K562 (cell line): ENCODE results near the gene PATL2. TPM values are rescaled to one million over a fixed set of nuclear protein-coding genes. Genes with fewer than 3 reads are reported as not detected.

Source experiments
- EP300 ChIP-seq: IDR thresholded peaks from 2 replicates; pipeline ENCODE4 v1.6.1; 2012; ENCODE audit warnings: low read length, improper control_type of control experiment
- MAZ ChIP-seq, 2 experiments: fragments of 450-650 bp in 1 of 2; sonication (generic) in 1 of 2; formaldehyde crosslinking; IDR thresholded peaks in 1 of 2; conservative IDR thresholded peaks in 1 of 2; 2 replicates each; pipeline versions ENCODE4 v1.4.0 to v1.5.0; 2020; ENCODE audit warnings: mild to moderate bottlenecking in 1 of 2, missing genetic modification reagents in 1 of 2
- SMAD3 ChIP-seq: fragments of 450-650 bp; formaldehyde crosslinking; conservative IDR thresholded peaks from 2 replicates; pipeline ENCODE4 v1.4.0; 2020; ENCODE audit warnings: mild to moderate bottlenecking
- TARDBP ChIP-seq: fragments of 450-650 bp; IDR thresholded peaks from 2 replicates; pipeline ENCODE4 v1.6.1; 2016
- ZNF12 ChIP-seq: sonication (generic); formaldehyde crosslinking; IDR thresholded peaks from 2 replicates; pipeline ENCODE4 v1.4.0; 2020; ENCODE audit warnings: mild to moderate bottlenecking, missing genetic modification reagents
- ZNF124 ChIP-seq: sonication (generic); formaldehyde crosslinking; IDR thresholded peaks from 2 replicates; pipeline ENCODE4 v1.8.1; 2022; ENCODE audit warnings: missing genetic modification reagents
- ZNF232 ChIP-seq: sonication (generic); formaldehyde crosslinking; IDR thresholded peaks from 2 replicates; pipeline ENCODE4 v1.8.0; 2022; ENCODE audit warnings: mild to moderate bottlenecking, missing genetic modification reagents
- ZNF551 ChIP-seq: fragments of 250-450 bp; sonication (Bioruptor Pico); IDR thresholded peaks from 2 replicates; pipeline ENCODE4 v1.5.0; 2021; ENCODE audit warnings: mild to moderate bottlenecking, moderate library complexity
- polyA plus RNA-seq, 8 experiments: library from polyadenylated mRNA; depleted of rRNA in 4 of 8; stranded (reverse) in 5 of 8; unstranded in 3 of 8; fragments of >200 nt; fragmentation: Nextera tagmentation in 2 of 8; fragmentation: Illumina TruSeq in 1 of 8; extraction: Ambion mirVana in 2 of 8; extraction: Trizol in 1 of 8; gene quantifications; 2 replicates each; pipeline versions ENCODE4 v1.2.1 to v1.2.3, GENCODE V29; 2011 to 2014; ENCODE audit warnings: inconsistent platforms in 1 of 8, missing spikeins in 1 of 8
- total RNA-seq, 7 experiments: library from RNA; depleted of rRNA in 6 of 7; stranded (reverse); fragments of >200 nt in 6 of 7; fragmentation: Illumina TruSeq in 2 of 7; extraction: Trizol in 2 of 7; gene quantifications; 2 replicates each; pipeline versions ENCODE4 v1.2.1 to v1.2.3, GENCODE V29; 2011 to 2021; ENCODE audit warnings: low replicate concordance in 1 of 7
- TF ChIP-seq, protein P1 (sequence below): sonication (generic); formaldehyde crosslinking; IDR thresholded peaks from 2 replicates; pipeline ENCODE4 v1.8.0; 2022; ENCODE audit warnings: mild to moderate bottlenecking, missing genetic modification reagents, borderline replicate concordance
- TF ChIP-seq, protein P2 (sequence below): fragments of 250-450 bp; sonication (Bioruptor Pico); IDR thresholded peaks from 2 replicates; pipeline ENCODE4 v1.5.0; 2021; ENCODE audit warnings: mild to moderate bottlenecking, borderline replicate concordance
- TF ChIP-seq, protein P3 (sequence below): fragments of 200-600 bp; sonication (generic); IDR thresholded peaks from one replicate; pipeline ENCODE4 v1.6.1; 2012; ENCODE audit warnings: mild to moderate bottlenecking, low read depth, low read length, inconsistent platforms

The PATL2 gene
- total and polyA plus RNA-seq, 9 of the 15 experiments (the other 6 are each of a cell fraction or from before 2014, with no cell fraction given) = 0.42 to 1.1 (median 0.86) TPM

DNA sequence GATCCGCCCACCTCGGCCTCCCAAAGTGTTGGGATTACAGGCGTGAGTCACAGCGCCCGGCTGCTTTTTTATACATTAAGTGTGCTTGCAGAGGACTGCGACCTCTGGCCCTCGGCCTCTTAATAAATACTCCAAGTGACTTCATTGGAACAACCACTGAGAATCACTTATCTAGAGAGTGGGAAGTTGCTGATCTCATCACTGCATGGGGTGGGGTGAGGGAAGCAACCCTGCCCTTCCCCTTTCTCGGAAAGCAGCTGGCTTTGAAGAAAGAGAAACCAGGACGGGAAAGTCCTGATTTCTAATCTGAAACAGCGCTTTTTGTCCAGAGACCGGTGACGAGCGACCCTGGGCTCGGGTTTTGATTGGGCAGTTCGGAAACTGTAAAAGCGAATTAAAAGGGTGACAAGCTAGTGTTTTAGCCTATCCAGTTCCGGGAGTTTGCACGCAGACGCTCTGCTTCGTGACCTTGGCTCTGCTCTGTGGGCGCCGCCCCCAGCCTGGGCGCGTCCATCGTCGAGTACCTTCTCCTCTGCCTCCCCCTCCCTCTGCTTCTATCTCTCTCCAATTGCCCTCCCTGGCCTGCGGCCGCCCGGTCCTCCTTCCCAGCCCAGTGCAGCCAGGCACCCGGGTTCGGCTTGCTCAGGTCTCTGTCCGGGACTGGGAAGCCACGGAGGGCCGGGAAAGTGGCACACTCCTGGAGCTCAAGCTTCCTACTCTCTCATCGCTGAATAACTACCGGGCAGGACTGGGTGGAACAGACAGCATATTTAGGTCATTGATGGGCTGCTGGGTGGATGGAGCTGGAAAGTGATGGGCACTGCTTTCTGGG, 17.7 kb upstream of the PATL2 start (continued):
- TF ChIP-seq, protein P1, sequence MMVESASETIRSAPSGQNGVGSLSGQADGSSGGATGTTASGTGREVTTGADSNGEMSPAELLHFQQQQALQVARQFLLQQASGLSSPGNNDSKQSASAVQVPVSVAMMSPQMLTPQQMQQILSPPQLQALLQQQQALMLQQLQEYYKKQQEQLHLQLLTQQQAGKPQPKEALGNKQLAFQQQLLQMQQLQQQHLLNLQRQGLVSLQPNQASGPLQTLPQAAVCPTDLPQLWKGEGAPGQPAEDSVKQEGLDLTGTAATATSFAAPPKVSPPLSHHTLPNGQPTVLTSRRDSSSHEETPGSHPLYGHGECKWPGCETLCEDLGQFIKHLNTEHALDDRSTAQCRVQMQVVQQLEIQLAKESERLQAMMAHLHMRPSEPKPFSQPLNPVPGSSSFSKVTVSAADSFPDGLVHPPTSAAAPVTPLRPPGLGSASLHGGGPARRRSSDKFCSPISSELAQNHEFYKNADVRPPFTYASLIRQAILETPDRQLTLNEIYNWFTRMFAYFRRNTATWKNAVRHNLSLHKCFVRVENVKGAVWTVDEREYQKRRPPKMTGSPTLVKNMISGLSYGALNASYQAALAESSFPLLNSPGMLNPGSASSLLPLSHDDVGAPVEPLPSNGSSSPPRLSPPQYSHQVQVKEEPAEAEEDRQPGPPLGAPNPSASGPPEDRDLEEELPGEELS (CRISPR knock-in tag) = no peak
- TF ChIP-seq MAZ (CRISPR knock-in tag; conservative IDR thresholded peaks at IDR 0.05 in 1 of 2, IDR thresholded peaks at IDR 0.05 in 1 of 2) (peak; percentile 78 to 91), ZNF232 (CRISPR knock-in tag) (no peak), ZNF12 (CRISPR knock-in tag) (no peak), EP300 (peak; percentile 79), ZNF124 (CRISPR knock-in tag) (no peak), ZNF551 (CRISPR knock-in tag) (no peak), SMAD3 (CRISPR knock-in tag) (no peak), TARDBP (no peak)
- TF ChIP-seq, protein P2, sequence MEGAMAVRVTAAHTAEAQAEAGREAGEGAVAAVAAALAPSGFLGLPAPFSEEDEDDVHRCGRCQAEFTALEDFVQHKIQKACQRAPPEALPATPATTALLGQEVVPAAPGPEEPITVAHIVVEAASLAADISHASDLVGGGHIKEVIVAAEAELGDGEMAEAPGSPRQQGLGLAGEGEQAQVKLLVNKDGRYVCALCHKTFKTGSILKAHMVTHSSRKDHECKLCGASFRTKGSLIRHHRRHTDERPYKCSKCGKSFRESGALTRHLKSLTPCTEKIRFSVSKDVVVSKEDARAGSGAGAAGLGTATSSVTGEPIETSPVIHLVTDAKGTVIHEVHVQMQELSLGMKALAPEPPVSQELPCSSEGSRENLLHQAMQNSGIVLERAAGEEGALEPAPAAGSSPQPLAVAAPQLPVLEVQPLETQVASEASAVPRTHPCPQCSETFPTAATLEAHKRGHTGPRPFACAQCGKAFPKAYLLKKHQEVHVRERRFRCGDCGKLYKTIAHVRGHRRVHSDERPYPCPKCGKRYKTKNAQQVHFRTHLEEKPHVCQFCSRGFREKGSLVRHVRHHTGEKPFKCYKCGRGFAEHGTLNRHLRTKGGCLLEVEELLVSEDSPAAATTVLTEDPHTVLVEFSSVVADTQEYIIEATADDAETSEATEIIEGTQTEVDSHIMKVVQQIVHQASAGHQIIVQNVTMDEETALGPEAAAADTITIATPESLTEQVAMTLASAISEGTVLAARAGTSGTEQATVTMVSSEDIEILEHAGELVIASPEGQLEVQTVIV (CRISPR knock-in tag) = no peak
- TF ChIP-seq, protein P3, sequence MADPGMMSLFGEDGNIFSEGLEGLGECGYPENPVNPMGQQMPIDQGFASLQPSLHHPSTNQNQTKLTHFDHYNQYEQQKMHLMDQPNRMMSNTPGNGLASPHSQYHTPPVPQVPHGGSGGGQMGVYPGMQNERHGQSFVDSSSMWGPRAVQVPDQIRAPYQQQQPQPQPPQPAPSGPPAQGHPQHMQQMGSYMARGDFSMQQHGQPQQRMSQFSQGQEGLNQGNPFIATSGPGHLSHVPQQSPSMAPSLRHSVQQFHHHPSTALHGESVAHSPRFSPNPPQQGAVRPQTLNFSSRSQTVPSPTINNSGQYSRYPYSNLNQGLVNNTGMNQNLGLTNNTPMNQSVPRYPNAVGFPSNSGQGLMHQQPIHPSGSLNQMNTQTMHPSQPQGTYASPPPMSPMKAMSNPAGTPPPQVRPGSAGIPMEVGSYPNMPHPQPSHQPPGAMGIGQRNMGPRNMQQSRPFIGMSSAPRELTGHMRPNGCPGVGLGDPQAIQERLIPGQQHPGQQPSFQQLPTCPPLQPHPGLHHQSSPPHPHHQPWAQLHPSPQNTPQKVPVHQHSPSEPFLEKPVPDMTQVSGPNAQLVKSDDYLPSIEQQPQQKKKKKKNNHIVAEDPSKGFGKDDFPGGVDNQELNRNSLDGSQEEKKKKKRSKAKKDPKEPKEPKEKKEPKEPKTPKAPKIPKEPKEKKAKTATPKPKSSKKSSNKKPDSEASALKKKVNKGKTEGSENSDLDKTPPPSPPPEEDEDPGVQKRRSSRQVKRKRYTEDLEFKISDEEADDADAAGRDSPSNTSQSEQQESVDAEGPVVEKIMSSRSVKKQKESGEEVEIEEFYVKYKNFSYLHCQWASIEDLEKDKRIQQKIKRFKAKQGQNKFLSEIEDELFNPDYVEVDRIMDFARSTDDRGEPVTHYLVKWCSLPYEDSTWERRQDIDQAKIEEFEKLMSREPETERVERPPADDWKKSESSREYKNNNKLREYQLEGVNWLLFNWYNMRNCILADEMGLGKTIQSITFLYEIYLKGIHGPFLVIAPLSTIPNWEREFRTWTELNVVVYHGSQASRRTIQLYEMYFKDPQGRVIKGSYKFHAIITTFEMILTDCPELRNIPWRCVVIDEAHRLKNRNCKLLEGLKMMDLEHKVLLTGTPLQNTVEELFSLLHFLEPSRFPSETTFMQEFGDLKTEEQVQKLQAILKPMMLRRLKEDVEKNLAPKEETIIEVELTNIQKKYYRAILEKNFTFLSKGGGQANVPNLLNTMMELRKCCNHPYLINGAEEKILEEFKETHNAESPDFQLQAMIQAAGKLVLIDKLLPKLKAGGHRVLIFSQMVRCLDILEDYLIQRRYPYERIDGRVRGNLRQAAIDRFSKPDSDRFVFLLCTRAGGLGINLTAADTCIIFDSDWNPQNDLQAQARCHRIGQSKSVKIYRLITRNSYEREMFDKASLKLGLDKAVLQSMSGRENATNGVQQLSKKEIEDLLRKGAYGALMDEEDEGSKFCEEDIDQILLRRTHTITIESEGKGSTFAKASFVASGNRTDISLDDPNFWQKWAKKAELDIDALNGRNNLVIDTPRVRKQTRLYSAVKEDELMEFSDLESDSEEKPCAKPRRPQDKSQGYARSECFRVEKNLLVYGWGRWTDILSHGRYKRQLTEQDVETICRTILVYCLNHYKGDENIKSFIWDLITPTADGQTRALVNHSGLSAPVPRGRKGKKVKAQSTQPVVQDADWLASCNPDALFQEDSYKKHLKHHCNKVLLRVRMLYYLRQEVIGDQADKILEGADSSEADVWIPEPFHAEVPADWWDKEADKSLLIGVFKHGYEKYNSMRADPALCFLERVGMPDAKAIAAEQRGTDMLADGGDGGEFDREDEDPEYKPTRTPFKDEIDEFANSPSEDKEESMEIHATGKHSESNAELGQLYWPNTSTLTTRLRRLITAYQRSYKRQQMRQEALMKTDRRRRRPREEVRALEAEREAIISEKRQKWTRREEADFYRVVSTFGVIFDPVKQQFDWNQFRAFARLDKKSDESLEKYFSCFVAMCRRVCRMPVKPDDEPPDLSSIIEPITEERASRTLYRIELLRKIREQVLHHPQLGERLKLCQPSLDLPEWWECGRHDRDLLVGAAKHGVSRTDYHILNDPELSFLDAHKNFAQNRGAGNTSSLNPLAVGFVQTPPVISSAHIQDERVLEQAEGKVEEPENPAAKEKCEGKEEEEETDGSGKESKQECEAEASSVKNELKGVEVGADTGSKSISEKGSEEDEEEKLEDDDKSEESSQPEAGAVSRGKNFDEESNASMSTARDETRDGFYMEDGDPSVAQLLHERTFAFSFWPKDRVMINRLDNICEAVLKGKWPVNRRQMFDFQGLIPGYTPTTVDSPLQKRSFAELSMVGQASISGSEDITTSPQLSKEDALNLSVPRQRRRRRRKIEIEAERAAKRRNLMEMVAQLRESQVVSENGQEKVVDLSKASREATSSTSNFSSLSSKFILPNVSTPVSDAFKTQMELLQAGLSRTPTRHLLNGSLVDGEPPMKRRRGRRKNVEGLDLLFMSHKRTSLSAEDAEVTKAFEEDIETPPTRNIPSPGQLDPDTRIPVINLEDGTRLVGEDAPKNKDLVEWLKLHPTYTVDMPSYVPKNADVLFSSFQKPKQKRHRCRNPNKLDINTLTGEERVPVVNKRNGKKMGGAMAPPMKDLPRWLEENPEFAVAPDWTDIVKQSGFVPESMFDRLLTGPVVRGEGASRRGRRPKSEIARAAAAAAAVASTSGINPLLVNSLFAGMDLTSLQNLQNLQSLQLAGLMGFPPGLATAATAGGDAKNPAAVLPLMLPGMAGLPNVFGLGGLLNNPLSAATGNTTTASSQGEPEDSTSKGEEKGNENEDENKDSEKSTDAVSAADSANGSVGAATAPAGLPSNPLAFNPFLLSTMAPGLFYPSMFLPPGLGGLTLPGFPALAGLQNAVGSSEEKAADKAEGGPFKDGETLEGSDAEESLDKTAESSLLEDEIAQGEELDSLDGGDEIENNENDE = no peak
